Cerebellar nuclear complex (tissue), 1 donor: Measurements from ENCODE around the gene CNOT1.
"Not testable (repeated sequence)": the region's sequence is repeated elsewhere in the genome, so short reads cannot be mapped to it uniquely, and the experiment has no call there.

ENCODE experiments used
- DNase-seq, 2 experiments: peaks; one replicate each; lab custom pipeline; 2025; lab: John Stamatoyannopoulos, UW

The CNOT1 gene

DNA sequence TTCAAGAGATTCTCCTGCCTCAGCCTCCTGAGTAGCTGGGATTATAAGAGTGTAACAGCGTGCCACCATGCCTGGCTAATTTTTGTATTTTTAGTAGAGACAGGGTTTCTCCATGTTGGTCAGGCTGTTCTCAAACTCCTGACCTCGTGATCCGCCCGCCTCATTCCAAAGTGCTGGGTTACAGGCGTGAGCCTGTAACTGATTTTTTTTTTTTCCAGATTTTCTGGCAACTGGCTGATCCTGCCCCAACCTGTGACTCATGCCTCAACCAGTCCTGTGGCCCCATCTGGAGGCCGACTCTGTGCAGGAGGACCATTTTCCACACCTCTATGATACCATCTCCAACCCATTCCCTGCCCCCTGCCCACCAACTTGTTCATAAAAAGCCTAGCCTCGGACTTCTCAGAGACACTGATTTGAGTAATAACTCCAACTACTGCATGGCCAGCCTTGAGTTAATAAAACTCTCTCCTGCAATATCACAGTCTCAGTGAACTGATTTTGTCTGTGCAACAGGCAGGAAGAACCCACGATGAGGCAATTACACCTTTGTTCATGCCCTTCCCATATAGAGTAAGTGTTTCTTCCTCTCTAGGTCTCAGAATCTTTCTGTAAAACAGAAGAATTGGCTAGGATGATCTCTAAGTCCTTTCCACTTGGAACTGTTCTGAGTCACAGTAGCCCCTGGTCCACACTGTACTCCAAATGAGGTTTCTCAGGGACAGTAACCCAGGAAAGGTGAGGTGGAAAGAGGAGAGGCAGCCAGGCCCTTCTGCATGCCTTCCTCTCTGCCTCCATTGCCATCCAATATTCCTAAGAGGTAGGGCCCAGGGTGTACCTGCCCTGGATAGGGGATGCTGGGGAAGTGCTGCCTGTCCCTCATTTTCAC, 8.8 kb upstream of the CNOT1 start:
- no peak for DNase-seq

DNA sequence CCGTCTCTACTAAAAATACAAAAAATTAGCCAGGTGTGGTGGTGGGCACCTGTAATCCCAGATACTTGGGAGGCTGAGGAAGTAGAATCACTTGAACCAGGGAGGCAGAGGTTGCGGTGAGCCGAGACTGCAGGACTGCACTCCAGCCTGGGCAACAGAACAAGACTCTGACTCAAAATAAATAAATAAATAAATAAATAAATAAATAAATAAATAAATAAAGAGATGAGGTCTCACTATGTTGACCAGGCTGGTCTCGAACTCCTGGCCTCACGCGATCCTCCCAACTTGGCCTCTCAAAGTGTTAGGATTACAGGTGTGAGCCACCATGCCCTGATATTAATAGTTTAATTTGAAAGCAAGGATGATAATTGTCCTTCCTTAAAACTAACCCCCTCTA, 7.4 kb upstream of the CNOT1 start:
- not testable (repeated sequence) for DNase-seq

- no peak for DNase-seq
Measured at GRCh38 chr16:58636466-58636865, 6.8 kb upstream of the CNOT1 start.

- no peak for DNase-seq
Measured at GRCh38 chr16:58635502-58635901, 5.9 kb upstream of the CNOT1 start.

DNA sequence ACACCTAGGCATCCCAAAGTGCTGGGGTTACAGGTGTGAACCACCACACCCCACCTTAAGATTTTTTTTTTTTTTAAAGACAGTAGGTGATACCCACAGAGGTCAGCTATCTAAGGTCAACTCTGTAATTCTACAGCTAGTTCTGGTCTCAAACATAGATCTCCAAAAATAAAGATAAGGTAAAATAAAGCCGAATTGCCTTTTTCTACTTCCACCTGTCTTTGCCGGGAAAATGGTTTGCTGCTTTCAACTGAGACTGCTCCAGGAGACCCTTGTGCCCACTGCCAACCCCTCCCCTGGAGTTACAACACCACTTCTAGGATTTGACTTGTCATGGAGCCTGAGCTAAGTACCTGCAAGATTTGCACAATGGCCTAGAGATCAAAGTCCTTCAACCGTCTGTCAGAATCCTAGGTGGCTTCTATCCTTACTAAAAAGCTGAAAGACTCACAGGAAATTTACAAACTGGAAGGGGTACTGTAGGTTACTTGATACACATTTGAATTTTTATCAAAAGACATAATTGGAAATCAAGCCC, 4.7 kb upstream of the CNOT1 start:
- no peak for DNase-seq

DNA sequence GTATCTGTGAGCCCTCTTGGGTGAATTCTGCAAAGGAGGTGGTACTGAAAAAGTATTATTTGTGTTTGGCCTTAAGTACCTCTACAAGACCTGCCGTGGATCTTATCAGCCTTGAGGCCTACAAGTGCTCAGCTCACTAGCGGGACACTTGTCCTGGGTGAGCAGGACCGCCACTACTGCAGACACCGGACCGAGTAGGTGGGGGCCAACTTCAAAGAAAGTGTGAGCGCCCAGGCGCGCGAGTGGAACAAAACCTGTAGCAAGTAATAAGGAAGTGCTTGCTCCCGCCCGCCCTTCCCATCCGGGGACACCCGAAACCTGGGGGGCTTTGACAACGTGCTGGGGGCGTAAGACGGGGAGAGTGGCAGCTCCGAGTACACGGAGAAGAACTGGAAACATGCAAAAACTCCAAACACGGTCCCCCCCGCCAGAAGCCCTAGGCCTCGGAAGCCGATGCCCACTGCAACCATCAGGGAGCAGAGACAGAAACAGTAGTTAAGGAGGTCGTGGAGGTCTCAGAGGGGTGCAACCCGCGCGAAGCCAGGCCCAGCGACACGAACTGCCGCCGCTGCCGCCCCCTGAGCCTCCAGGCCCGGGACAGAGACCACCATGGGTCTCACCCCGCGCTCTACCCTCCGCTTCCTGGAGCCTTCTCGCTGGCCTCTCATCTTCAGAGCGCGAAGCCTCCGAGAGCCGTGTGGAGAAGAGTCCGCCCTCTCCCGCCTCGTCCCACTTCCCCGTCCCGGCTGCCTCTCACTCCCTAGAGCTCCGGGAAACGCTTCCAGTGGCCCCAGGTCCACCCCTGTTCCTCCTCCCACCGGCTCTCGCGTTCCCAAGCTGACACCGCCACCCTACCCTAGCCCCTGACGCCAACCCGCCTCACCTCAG, 537 bp downstream of the CNOT1 start:
- DNase-seq: no peak

- no peak for DNase-seq
Measured at GRCh38 chr16:58624209-58624608, 5.4 kb downstream of the CNOT1 start.

DNA sequence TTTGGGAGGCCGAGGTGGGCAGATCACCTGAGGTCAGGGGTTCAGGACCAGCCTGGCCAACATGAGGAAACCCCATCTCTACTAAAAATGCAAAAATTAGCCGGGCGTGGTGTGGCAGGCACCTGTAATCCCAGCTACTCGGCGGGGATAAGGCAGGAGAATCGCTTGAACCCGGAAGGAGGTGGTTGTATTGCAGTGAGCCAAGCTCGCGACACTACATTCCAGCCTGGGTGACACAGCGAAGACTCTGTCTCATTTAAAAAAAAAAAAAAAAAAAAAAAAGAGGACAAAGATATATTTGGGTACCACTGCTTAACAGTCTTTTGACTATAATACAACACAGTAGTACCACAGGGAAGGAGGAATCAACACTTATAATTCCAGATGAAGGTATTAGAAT, 9.2 kb downstream of the CNOT1 start:
- no peak for DNase-seq

- DNase-seq: no peak
Measured at GRCh38 chr16:58615280-58615679, 14.3 kb downstream of the CNOT1 start.

- no peak for DNase-seq
Measured at GRCh38 chr16:58614860-58615259, 14.8 kb downstream of the CNOT1 start.

- DNase-seq: no peak
Measured at GRCh38 chr16:58614212-58614611, 15.4 kb downstream of the CNOT1 start.

GRCh38 chr16:58612965-58613364, 16.7 kb downstream of the CNOT1 start:
- DNase-seq: not testable (repeated sequence)

- no peak for DNase-seq
Measured at GRCh38 chr16:58608601-58609136, 21.0 kb downstream of the CNOT1 start.

- no peak for DNase-seq
Measured at GRCh38 chr16:58605562-58605961, 24.1 kb downstream of the CNOT1 start.

- DNase-seq: no peak
Measured at GRCh38 chr16:58591083-58591482, 38.5 kb downstream of the CNOT1 start.

- DNase-seq: no peak
Measured at GRCh38 chr16:58589326-58589905, 40.2 kb downstream of the CNOT1 start.

- no peak for DNase-seq
Measured at GRCh38 chr16:58588406-58588805, 41.2 kb downstream of the CNOT1 start.

DNA sequence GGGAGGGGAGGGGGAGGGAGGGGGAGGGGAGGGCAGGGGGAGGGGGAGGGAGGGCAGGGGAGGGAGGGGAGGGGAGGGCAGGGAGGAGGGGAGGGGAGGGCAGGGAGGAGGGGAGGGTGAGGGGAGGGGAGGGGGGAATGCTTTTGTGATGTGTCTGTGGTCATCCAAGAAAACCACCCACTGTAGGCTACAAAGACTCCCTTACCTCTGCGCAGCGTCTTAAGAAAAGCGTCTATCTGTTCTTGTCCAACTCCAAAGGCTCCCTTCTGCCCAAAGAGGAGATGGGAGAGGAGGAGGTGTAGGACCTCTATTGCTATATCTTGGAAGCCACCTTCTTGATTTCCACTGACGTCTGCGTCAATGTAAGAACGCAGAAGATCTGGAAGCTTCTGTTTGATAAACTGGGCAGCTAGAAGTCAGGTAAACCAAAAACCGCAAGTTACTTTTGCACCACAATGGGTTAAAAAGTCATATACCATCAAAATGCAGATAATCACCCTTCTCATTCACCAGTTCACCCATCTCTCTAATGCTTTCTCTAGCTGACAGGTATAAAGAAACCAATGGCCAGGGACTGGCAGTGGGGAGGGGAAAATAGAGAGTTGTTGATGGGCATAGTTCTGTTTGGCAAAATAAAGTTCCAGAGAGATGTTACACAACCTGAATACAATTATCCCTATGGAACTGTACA, 43.1 kb downstream of the CNOT1 start:
- DNase-seq: no peak

DNA sequence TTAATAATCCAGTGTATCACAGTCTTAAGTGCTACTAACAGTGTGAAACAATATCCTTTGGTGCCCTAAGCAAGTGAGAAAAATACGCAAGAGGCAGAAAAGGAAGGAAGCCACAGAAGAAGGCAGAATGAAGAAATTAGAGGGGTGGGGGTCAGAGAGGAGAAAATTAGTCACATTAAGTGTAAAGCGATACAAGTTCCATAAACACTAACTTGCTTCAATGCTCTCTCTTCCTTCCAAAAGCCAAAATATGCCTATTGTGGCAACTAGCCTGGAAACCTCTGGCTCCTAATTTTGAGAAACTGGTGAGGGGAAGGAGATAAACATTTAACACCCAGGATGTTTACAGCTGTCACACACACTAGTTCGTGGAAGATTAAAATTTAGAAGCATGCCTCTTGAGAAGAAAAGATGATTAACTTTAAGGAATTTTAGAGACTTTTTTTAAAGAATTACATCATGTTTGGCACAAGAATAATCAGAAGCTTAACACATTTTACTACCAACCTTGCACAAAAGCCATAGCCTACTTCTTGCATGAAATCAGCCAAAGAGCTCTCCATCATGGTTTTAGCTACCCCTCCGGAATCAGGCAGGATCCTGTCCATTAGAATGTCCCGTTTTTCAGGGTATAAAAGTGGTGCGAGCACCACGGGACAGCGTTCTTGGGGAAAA, 44.7 kb downstream of the CNOT1 start:
- no peak for DNase-seq

DNA sequence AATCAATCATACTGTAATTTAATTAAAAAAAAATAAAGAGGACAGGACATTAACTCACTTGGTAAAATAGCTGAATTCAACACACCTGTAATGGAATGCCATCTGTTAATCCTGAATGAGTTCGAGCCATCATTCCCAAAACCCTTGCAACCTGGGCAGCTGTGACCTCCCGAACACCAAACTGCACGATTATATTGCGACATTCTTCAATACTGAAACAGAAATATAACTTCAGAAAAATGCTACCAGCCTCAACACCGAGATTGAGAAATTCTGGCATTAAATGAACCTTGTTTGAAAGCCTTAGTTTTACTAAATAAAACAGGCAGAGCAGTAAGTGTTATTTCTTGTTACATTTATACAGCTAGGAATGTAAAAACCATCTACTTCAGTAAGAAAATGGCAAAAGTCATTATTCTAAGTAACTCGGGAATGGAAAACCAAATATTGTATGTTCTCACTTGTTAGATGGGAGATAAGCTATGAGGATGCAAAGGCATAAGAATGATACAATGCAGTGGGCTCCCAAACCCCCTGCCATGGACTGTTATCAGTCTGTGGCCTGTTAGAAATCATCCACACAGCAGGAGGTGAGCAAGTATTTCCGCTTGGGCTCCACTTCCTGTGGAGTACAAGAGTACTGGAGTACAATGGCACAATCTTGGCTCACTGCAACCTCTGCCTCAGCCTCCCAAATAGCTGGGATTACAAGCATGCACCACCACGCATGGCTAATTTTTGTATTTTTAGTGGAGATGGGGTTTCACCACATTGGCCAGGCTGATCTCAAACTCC, 46.5 kb downstream of the CNOT1 start:
- DNase-seq: no peak
